ENCODE results near the gene PHETA2. TPM values are rescaled to one million over a fixed set of nuclear protein-coding genes. Genes with fewer than 3 reads are reported as not detected.
"Not testable (repeated sequence)": the region's sequence is repeated elsewhere in the genome, so short reads cannot be mapped to it uniquely, and the experiment has no call there.

Gene PHETA2
- total RNA-seq, 1 donor from 2014 or later: 3.5 TPM

- Mint-ChIP-seq H3K9me3 (ENCODE audit: unreplicated experiment) (no peaks in the 10 kb centered on the region), H3K27me3 (ENCODE audit: unreplicated experiment) (peaks cover 4% of the 10 kb centered on the region), H3K4me3 (ENCODE audit: unreplicated experiment) (no peak overlapping the region), H3K27ac (ENCODE audit: unreplicated experiment) (peak overlapping the region; percentile 30), H3K4me1 (ENCODE audit: unreplicated experiment) (no peaks in the 10 kb centered on the region), H3K36me3 (ENCODE audit: low read depth, unreplicated experiment) (peaks cover 4% of the 10 kb centered on the region)
- no peak for DNase-seq (ENCODE audit: low spot score)
- TF ChIP-seq CTCF (IDR thresholded peaks at IDR 0.05; ENCODE audit: unreplicated experiment): no peak
These were observed 53.6 kb downstream of the PHETA2 start for GRCh38 chr22:42127606-42128005.

DNA sequence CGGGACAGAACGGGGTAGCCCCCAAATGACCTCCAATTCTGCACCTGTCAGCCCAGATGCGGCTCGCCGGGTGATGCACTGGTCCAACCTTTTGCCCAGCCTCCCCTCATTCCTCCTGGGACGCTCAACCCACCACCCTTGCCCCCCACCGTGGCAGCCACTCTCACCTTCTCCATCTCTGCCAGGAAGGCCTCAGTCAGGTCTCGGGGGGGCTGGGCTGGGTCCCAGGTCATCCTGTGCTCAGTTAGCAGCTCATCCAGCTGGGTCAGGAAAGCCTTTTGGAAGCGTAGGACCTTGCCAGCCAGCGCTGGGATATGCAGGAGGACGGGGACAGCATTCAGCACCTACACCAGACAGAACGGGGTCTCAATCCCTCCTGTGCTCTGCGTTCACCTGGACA, 54.0 kb downstream of the PHETA2 start:
- not testable (repeated sequence) for H3K27me3 Mint-ChIP-seq (ENCODE audit: unreplicated experiment); H3K36me3 Mint-ChIP-seq (ENCODE audit: low read depth, unreplicated experiment); H3K9me3 Mint-ChIP-seq (ENCODE audit: unreplicated experiment); DNase-seq (ENCODE audit: low spot score); H3K27ac Mint-ChIP-seq (ENCODE audit: unreplicated experiment); H3K4me3 Mint-ChIP-seq (ENCODE audit: unreplicated experiment); H3K4me1 Mint-ChIP-seq (ENCODE audit: unreplicated experiment)

Other genes with a start within 250 kb of the PHETA2 start
- 200 TPM for gene SREBF2, start 241.1 kb upstream of the PHETA2 start, total RNA-seq (ENCODE audit: unreplicated experiment)
- gene SHISA8, start 159.2 kb upstream of the PHETA2 start, total RNA-seq (ENCODE audit: unreplicated experiment): 0.41 TPM
- 3.5 TPM for gene TNFRSF13C, start 147.4 kb upstream of the PHETA2 start, total RNA-seq (ENCODE audit: unreplicated experiment)
- gene CENPM, start 127.1 kb upstream of the PHETA2 start, total RNA-seq (ENCODE audit: unreplicated experiment): 5.2 TPM
- gene SEPTIN3, start 104.8 kb upstream of the PHETA2 start, total RNA-seq (ENCODE audit: unreplicated experiment): 0.36 TPM
- gene WBP2NL, start 75.5 kb upstream of the PHETA2 start, total RNA-seq (ENCODE audit: unreplicated experiment): not detected
- gene NAGA, start 3.4 kb upstream of the PHETA2 start, total RNA-seq (ENCODE audit: unreplicated experiment): 26.0 TPM
- 61.1 TPM for gene SMDT1, start 5.5 kb downstream of the PHETA2 start, total RNA-seq (ENCODE audit: unreplicated experiment)
- gene NDUFA6, start 16.5 kb downstream of the PHETA2 start, total RNA-seq (ENCODE audit: unreplicated experiment): 54.9 TPM
- gene CYP2D6, start 56.6 kb downstream of the PHETA2 start, total RNA-seq (ENCODE audit: unreplicated experiment): 3.2 TPM
- 63.6 TPM for gene TCF20, start 196.4 kb downstream of the PHETA2 start, total RNA-seq (ENCODE audit: unreplicated experiment)

Data from endothelial cell (in vitro differentiated cells).